Breast epithelium (tissue), 4 donors: ENCODE measurements around the gene GJD3. TPM values are rescaled to one million over a fixed set of nuclear protein-coding genes. Genes with fewer than 3 reads are reported as not detected.

Experiments used
- DNase-seq, 2 donors: peaks; one replicate each; pipeline ENCODE4 v3.0.0-alpha.2; 2019; ENCODE audit warnings: low spot score in 2 of 2
- H3K27ac ChIP-seq, 2 donors: fragments of 200-600 bp; sonication (generic) in 1 of 2; one replicate each; pipeline ENCODE4 v1.5.1; 2016 to 2019; ENCODE audit warnings: mild to moderate bottlenecking in 1 of 2
- H3K27me3 ChIP-seq, 2 donors: fragments of 200-600 bp; sonication (generic) in 1 of 2; one replicate each; pipeline versions ENCODE4 v1.5.1 to v1.6.0; 2017 to 2019; ENCODE audit warnings: control low read depth in 1 of 2, mild to moderate bottlenecking in 1 of 2
- H3K36me3 ChIP-seq: fragments of 200-600 bp; one replicate; pipeline ENCODE4 v1.5.1; 2019
- H3K4me1 ChIP-seq, 2 donors: fragments of 200-600 bp; sonication (generic); one replicate each; pipeline ENCODE4 v1.5.1; 2016 to 2019; ENCODE audit warnings: control low read depth in 1 of 2
- H3K4me3 ChIP-seq, 3 donors: fragments of 200-600 bp; sonication (generic); 1 replicate in 2 of 3; 2 replicates in 1 of 3; pipeline ENCODE4 v1.5.1; 2016 to 2019; ENCODE audit warnings: mild to moderate bottlenecking in 3 of 3, moderate library complexity in 2 of 3
- H3K9me3 ChIP-seq, 2 donors: fragments of 200-600 bp; sonication (generic) in 1 of 2; one replicate each; pipeline ENCODE4 v1.5.1; 2016 to 2019; ENCODE audit warnings: control low read depth in 1 of 2
- CTCF ChIP-seq, 3 donors: fragments of 450-650 bp; IDR thresholded peaks; one replicate each; pipeline ENCODE4 v1.5.1; 2016 to 2017; ENCODE audit warnings: antibody characterized with exemption in 3 of 3, mild to moderate bottlenecking in 3 of 3, moderate library complexity in 3 of 3
- POLR2A ChIP-seq: fragments of 450-650 bp; IDR thresholded peaks from one replicate; pipeline ENCODE4 v1.6.1; 2016; ENCODE audit warnings: antibody characterized with exemption, mild to moderate bottlenecking, moderate library complexity
- POLR2AphosphoS5 ChIP-seq, 3 donors: sonication (generic); formaldehyde crosslinking; IDR thresholded peaks; one replicate each; pipeline ENCODE4 v1.6.1; 2017; ENCODE audit warnings: antibody characterized with exemption in 3 of 3
- intact Hi-C: fragments of 100-400 bp; cut with DNase I; formaldehyde crosslinking; loops from one replicate; pipeline ENCODE4 v1.15.1; 2023; ENCODE audit warnings: low total_unique reads
- total RNA-seq, 3 donors: library from RNA; depleted of rRNA; stranded (reverse); fragments of >200 nt; gene quantifications; one replicate each; pipeline ENCODE4 v1.1.0, GENCODE V29; 2016

Gene GJD3
- total RNA-seq, 3 donors from 2014 or later: not detected

GRCh38 chr17:40315206-40315605 is 49.3 kb downstream of the GJD3 start:
- no peaks in the 10 kb centered on the region for H3K36me3 ChIP-seq
- intact Hi-C loops: no loop called here
- no peaks in the 10 kb centered on the region for H3K9me3 ChIP-seq
- no peak for TF ChIP-seq POLR2AphosphoS5 (IDR thresholded peaks at IDR 0.05)
- TF ChIP-seq CTCF (IDR thresholded peaks at IDR 0.05): no peak
- no peak for TF ChIP-seq POLR2A
- no peaks in the 10 kb centered on the region for H3K27me3 ChIP-seq
- peak in 1 of 2 donors; percentile 10 for DNase-seq
- H3K27ac ChIP-seq: peak overlapping the region; percentile 94 to 97
- peaks cover 38 to 63% of the 10 kb centered on the region in 2 donors for H3K4me1 ChIP-seq
- no peak overlapping the region for H3K4me3 ChIP-seq

GRCh38 chr17:40314584-40314956 is 50.0 kb downstream of the GJD3 start:
- peak; percentile 98 for DNase-seq
- TF ChIP-seq CTCF (IDR thresholded peaks at IDR 0.05) (no peak), POLR2AphosphoS5 (IDR thresholded peaks at IDR 0.05) (peak; percentile 76 to 97 (median 83)), POLR2A (no peak)
- H3K4me3 ChIP-seq: no peak overlapping the region
- H3K27me3 ChIP-seq: no peaks in the 10 kb centered on the region
- no peaks in the 10 kb centered on the region for H3K9me3 ChIP-seq
- peaks cover 38 to 66% of the 10 kb centered on the region in 2 donors for H3K4me1 ChIP-seq
- no peaks in the 10 kb centered on the region for H3K36me3 ChIP-seq
- peak overlapping the region; percentile 94 to 97 for H3K27ac ChIP-seq
- intact Hi-C loops: no loop called here

- Histone ChIP-seq H3K36me3 (no peaks in the 10 kb centered on the region), H3K4me1 (peaks cover 38 to 72% of the 10 kb centered on the region in 2 donors), H3K4me3 (no peak overlapping the region), H3K27ac (peak overlapping the region; percentile 94 to 97), H3K9me3 (no peaks in the 10 kb centered on the region), H3K27me3 (no peaks in the 10 kb centered on the region)
- intact Hi-C loops: no loop called here
- DNase-seq: no peak
- TF ChIP-seq CTCF (IDR thresholded peaks at IDR 0.05): no peak
- no peak for TF ChIP-seq POLR2A
- TF ChIP-seq POLR2AphosphoS5 (IDR thresholded peaks at IDR 0.05): no peak
Observed at GRCh38 chr17:40313668-40314583, 50.6 kb downstream of the GJD3 start.

Other genes with a start within 250 kb of the GJD3 start
- gene MSL1, start 242.8 kb downstream of the GJD3 start, total RNA-seq: 10 to 100 TPM; 49.3 to 79.3 (median 78.2) TPM
- 10 to 100 TPM; 57.4 to 67.0 (median 65.1) TPM for gene CASC3, start 224.2 kb downstream of the GJD3 start, total RNA-seq
- 10 to 100 TPM in 1 of 3 donors, 1 to 10 TPM in 2; 3.2 to 10.8 (median 5.0) TPM for gene RAPGEFL1, start 187.3 kb downstream of the GJD3 start, total RNA-seq
- 10 to 100 TPM in 2 of 3 donors, 1 to 10 TPM in 1; 8.2 to 12.9 (median 10.8) TPM for gene WIPF2, start 145.4 kb downstream of the GJD3 start, total RNA-seq
- under 1 TPM; 0.29 to 0.98 (median 0.80) TPM for gene CDC6, start 76.9 kb downstream of the GJD3 start, total RNA-seq
- 10 to 100 TPM; 14.2 to 31.2 (median 25.2) TPM for gene RARA, start 55.6 kb downstream of the GJD3 start, total RNA-seq
- gene TOP2A, start 53.2 kb upstream of the GJD3 start, total RNA-seq: 1 to 10 TPM; 2.0 to 6.4 (median 2.5) TPM
- 100 to 1,000 TPM; 191 to 893 (median 278) TPM for gene IGFBP4, start 78.7 kb upstream of the GJD3 start, total RNA-seq
- 10 to 100 TPM in 2 of 3 donors, not detected in 1; 30.5 to 52.2 TPM for gene TNS4, start 136.9 kb upstream of the GJD3 start, total RNA-seq
- 1 to 10 TPM in 1 of 3 donors, under 1 TPM in 2; 0.16 to 1.0 (median 0.33) TPM for gene CCR7, start 200.7 kb upstream of the GJD3 start, total RNA-seq